ENCODE data around the gene JMJD4.
A peak's percentile ranks its signal among the peaks of the same experiment; 100 is the strongest.

JMJD4 gene

GRCh38 chr1:227738820-227739219, 3.7 kb upstream of the JMJD4 start:
- H3K27me3 ChIP-seq (ENCODE audit: insufficient read depth, low read depth): no peaks in the 10 kb centered on the region
- TF ChIP-seq CTCF (conservative IDR thresholded peaks at IDR 0.05; ENCODE audit: low read depth, low read length): no peak
- no peaks in the 10 kb centered on the region for H4K20me1 ChIP-seq (ENCODE audit: insufficient read depth)
- H3K27ac ChIP-seq: no peak overlapping the region
- H3K79me2 ChIP-seq (ENCODE audit: insufficient read depth, low read depth): peaks cover 68% of the 10 kb centered on the region
- no peak overlapping the region for H3K4me3 ChIP-seq (IDR thresholded peaks at IDR 0.05; ENCODE audit: insufficient read depth, low read depth, low read length)
- H2AFZ ChIP-seq (ENCODE audit: low read depth): no peak overlapping the region
- no peaks in the 10 kb centered on the region for H3K36me3 ChIP-seq (ENCODE audit: insufficient read depth)
- H3K9ac ChIP-seq: no peak overlapping the region
- peaks cover 8% of the 10 kb centered on the region for H3K4me1 ChIP-seq (ENCODE audit: low read depth, poor library complexity, severe bottlenecking)
- H3K4me2 ChIP-seq: no peak overlapping the region

- no peaks in the 10 kb centered on the region for H3K36me3 ChIP-seq (ENCODE audit: insufficient read depth)
- H3K79me2 ChIP-seq (ENCODE audit: insufficient read depth, low read depth): peaks cover 66% of the 10 kb centered on the region
- H3K27me3 ChIP-seq (ENCODE audit: insufficient read depth, low read depth): no peaks in the 10 kb centered on the region
- H3K27ac ChIP-seq: no peak overlapping the region
- H3K4me1 ChIP-seq (ENCODE audit: low read depth, poor library complexity, severe bottlenecking): peaks cover 8% of the 10 kb centered on the region
- no peaks in the 10 kb centered on the region for H4K20me1 ChIP-seq (ENCODE audit: insufficient read depth)
- H3K9ac ChIP-seq: no peak overlapping the region
- H2AFZ ChIP-seq (ENCODE audit: low read depth): no peak overlapping the region
- H3K4me2 ChIP-seq: no peak overlapping the region; the same call in 1 of the 2 replicates
- H3K4me3 ChIP-seq (IDR thresholded peaks at IDR 0.05; ENCODE audit: insufficient read depth, low read depth, low read length): no peak overlapping the region
- TF ChIP-seq CTCF (conservative IDR thresholded peaks at IDR 0.05; ENCODE audit: low read depth, low read length): no peak
Measured at GRCh38 chr1:227736814-227737432, 1.8 kb upstream of the JMJD4 start.

GRCh38 chr1:227735539-227736285, 610 bp upstream of the JMJD4 start:
- H3K36me3 ChIP-seq (ENCODE audit: insufficient read depth): no peaks in the 10 kb centered on the region
- no peaks in the 10 kb centered on the region for H3K27me3 ChIP-seq (ENCODE audit: insufficient read depth, low read depth)
- H3K4me3 ChIP-seq (IDR thresholded peaks at IDR 0.05; ENCODE audit: insufficient read depth, low read depth, low read length): no peak overlapping the region
- H3K9ac ChIP-seq: peak overlapping the region; percentile 76
- peak overlapping the region; percentile 49 for H3K4me2 ChIP-seq
- TF ChIP-seq CTCF (conservative IDR thresholded peaks at IDR 0.05; ENCODE audit: low read depth, low read length): no peak
- H2AFZ ChIP-seq (ENCODE audit: low read depth): peak overlapping the region; percentile 59
- no peak overlapping the region for H3K27ac ChIP-seq
- peaks cover 12% of the 10 kb centered on the region for H3K4me1 ChIP-seq (ENCODE audit: low read depth, poor library complexity, severe bottlenecking)
- no peaks in the 10 kb centered on the region for H4K20me1 ChIP-seq (ENCODE audit: insufficient read depth)
- H3K79me2 ChIP-seq (ENCODE audit: insufficient read depth, low read depth): peaks cover 62% of the 10 kb centered on the region

GRCh38 chr1:227734546-227734855, 601 bp downstream of the JMJD4 start:
- Histone ChIP-seq H3K79me2 (ENCODE audit: insufficient read depth, low read depth) (peaks cover 57% of the 10 kb centered on the region), H3K27me3 (ENCODE audit: insufficient read depth, low read depth) (no peaks in the 10 kb centered on the region), H2AFZ (ENCODE audit: low read depth) (peak overlapping the region; percentile 85), H3K27ac (peak overlapping the region; percentile 52), H3K4me3 (IDR thresholded peaks at IDR 0.05; ENCODE audit: insufficient read depth, low read depth, low read length) (peak overlapping the region; percentile 72), H3K9ac (peak overlapping the region; percentile 76), H3K4me1 (ENCODE audit: low read depth, poor library complexity, severe bottlenecking) (peaks cover 24% of the 10 kb centered on the region), H3K4me2 (peak overlapping the region; percentile 41), H4K20me1 (ENCODE audit: insufficient read depth) (no peaks in the 10 kb centered on the region), H3K36me3 (ENCODE audit: insufficient read depth) (no peaks in the 10 kb centered on the region)
- TF ChIP-seq CTCF (conservative IDR thresholded peaks at IDR 0.05; ENCODE audit: low read depth, low read length): no peak
